Measurements from ENCODE around the gene DMRTC2. TPM values are rescaled to one million over a fixed set of nuclear protein-coding genes. Genes with fewer than 3 reads are reported as not detected.

Gene DMRTC2
- total and polyA plus RNA-seq, 4 donors = 0.03 TPM; not detected in 3

DNA sequence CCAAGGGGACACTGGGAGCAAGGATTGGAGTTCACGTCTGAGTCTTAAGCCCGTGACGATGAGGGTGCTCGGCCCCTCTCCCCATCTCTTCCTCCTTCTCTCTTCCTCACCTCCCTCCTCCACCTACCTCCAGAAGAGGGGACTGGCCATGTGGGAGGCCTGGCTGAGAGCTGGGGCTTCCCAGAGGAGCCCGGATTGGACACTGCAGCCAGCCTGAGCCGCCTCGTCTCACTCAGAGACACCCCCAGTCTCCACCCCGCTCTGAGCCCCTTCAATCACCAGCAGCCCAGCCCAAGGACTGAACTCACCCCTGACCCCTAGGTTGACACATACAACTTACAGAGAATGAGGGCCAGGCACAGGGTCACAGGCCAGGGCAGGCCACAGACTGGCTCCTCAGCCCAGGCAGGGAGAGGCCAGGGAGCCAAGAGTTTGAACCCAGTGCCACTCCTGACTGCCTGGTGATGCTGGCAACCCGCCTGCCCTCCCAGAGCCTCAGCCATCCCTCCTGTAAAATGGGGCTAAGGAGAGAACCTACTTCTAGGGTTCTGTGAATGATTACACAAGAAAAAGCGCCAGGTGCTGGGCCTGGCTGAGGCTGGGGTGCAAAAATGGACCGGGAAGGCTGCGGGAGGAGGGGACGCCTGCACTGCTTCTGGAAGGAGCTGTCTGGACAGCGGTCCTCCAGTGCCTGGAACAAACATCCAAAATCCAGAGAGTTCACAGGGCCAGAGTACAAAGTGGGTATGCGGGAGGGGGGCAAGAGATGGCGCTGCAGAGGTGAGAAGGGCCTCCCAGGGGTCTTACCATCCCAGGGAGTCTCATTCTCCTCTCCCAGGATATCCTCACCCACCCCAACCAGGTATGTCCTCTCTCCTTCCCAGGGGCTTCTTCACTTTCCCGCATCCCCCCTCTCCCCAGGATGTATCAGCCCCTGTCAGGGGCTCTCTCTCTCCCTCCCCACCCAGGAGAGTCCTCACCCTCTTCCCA lies 33.4 kb downstream of the DMRTC2 start:
- H3K4me1 ChIP-seq (ENCODE audit: control insufficient read depth in 5 of 5, insufficient read depth in 5 of 5, low read length in 5 of 5) = peaks cover 0 to 5% (median 0%) of the 10 kb centered on the region in 5 donors
- H3K36me3 ChIP-seq (ENCODE audit: control insufficient read depth in 4 of 4, insufficient read depth in 4 of 4, low read length in 4 of 4) = no peaks in the 10 kb centered on the region
- no peak overlapping the region for H3K4me3 ChIP-seq
- TF ChIP-seq, protein P1, sequence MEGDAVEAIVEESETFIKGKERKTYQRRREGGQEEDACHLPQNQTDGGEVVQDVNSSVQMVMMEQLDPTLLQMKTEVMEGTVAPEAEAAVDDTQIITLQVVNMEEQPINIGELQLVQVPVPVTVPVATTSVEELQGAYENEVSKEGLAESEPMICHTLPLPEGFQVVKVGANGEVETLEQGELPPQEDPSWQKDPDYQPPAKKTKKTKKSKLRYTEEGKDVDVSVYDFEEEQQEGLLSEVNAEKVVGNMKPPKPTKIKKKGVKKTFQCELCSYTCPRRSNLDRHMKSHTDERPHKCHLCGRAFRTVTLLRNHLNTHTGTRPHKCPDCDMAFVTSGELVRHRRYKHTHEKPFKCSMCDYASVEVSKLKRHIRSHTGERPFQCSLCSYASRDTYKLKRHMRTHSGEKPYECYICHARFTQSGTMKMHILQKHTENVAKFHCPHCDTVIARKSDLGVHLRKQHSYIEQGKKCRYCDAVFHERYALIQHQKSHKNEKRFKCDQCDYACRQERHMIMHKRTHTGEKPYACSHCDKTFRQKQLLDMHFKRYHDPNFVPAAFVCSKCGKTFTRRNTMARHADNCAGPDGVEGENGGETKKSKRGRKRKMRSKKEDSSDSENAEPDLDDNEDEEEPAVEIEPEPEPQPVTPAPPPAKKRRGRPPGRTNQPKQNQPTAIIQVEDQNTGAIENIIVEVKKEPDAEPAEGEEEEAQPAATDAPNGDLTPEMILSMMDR (IDR thresholded peaks at IDR 0.05; ENCODE audit: control extremely low read depth, extremely low read depth) = no peak
- no peaks in the 10 kb centered on the region for H3K9me3 ChIP-seq (ENCODE audit: control insufficient read depth in 4 of 4, insufficient read depth in 3 of 4, low read length in 3 of 4)
- DNase-seq = no peak
- WGBS, 2 donors = 61 to 73% methylated on average over 17 of the region's 17 CpGs
- no peak overlapping the region for H3K9ac ChIP-seq (ENCODE audit: insufficient read depth in 1 of 2, low read length in 2 of 2)
- no peak overlapping the region for H3K27ac ChIP-seq (ENCODE audit: low read depth in 1 of 2, low read length in 1 of 2)
- no peak for ATAC-seq (ENCODE audit: insufficient read depth, low FRiP score)
- H3K27me3 ChIP-seq (ENCODE audit: control insufficient read depth in 3 of 3, insufficient read depth in 3 of 3, low read length in 2 of 3) = peaks cover 0 to 3% (median 0%) of the 10 kb centered on the region in 3 donors

DNA sequence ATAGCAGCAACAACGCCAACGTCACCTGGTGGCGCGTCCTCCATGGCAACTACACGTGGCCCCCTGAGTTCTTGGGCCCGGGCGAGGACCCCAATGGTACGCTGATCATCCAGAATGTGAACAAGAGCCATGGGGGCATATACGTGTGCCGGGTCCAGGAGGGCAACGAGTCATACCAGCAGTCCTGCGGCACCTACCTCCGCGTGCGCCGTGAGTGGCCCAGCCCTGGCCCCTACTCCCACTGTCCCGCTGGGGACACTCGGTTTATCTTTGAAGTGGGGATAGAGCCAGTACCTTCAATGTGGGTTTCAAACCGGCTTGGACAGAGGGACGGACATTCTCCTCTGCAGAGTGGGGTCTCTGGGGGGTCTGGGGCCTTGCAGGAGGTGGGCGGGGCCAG lies 34.2 kb downstream of the DMRTC2 start:
- ATAC-seq (ENCODE audit: insufficient read depth, low FRiP score) = no peak
- no peak for DNase-seq
- Histone ChIP-seq H3K4me1 (ENCODE audit: control insufficient read depth in 5 of 5, insufficient read depth in 5 of 5, low read length in 5 of 5) (peaks cover 0 to 11% (median 0%) of the 10 kb centered on the region in 5 donors), H3K27ac (ENCODE audit: low read depth in 1 of 2, low read length in 1 of 2) (no peak overlapping the region), H3K9me3 (ENCODE audit: control insufficient read depth in 4 of 4, insufficient read depth in 3 of 4, low read length in 3 of 4) (no peaks in the 10 kb centered on the region), H3K4me3 (no peak overlapping the region), H3K36me3 (ENCODE audit: control insufficient read depth in 4 of 4, insufficient read depth in 4 of 4, low read length in 4 of 4) (no peaks in the 10 kb centered on the region), H3K27me3 (ENCODE audit: control insufficient read depth in 3 of 3, insufficient read depth in 3 of 3, low read length in 2 of 3) (peaks cover 0 to 3% (median 0%) of the 10 kb centered on the region in 3 donors), H3K9ac (ENCODE audit: insufficient read depth in 1 of 2, low read length in 2 of 2) (no peak overlapping the region)
- 91 to 93% methylated on average over 21 of the region's 21 CpGs for WGBS, 2 donors
- TF ChIP-seq, protein P1 (IDR thresholded peaks at IDR 0.05; ENCODE audit: control extremely low read depth, extremely low read depth) = no peak

DNA sequence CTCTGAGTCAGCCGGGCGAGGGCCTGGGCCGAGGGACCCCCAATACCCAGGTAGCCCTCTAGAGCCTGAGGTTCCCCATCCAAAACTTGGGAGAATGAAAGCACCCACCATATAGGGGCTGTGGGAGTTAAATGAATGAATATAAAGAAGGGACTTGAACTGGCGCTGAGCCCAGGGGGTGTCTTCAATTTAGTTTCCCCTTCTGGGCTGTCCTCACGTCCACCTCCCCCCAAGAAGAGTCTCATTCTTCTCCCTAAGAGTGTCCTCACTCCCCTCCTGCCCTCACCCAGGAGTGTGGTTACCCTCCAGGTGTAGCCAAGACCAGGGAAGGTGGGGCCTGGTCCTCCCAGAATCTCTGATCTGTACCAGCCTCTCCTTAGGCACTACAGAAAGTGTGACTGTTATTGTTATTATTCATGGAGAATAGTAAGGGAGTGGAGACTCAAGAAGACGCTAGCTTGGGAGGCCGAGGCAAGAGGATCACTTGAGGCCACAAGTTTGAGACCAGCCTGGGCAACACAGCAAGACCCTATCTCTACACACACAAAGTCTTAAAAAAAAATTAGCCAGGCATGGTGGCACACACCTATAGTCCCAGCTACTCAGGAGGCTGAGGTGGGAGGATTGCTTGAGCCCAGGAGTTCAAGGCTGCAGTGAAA lies 35.0 kb downstream of the DMRTC2 start:
- H3K36me3 ChIP-seq (ENCODE audit: control insufficient read depth in 4 of 4, insufficient read depth in 4 of 4, low read length in 4 of 4) = no peaks in the 10 kb centered on the region
- TF ChIP-seq, protein P1 (IDR thresholded peaks at IDR 0.05; ENCODE audit: control extremely low read depth, extremely low read depth) = no peak
- ATAC-seq (ENCODE audit: insufficient read depth, low FRiP score) (no peak), DNase-seq (no peak)
- peaks cover 0 to 3% (median 0%) of the 10 kb centered on the region in 3 donors for H3K27me3 ChIP-seq (ENCODE audit: control insufficient read depth in 3 of 3, insufficient read depth in 3 of 3, low read length in 2 of 3)
- no peak overlapping the region for H3K9ac ChIP-seq (ENCODE audit: insufficient read depth in 1 of 2, low read length in 2 of 2)
- peaks cover 0 to 15% (median 1%) of the 10 kb centered on the region in 5 donors for H3K4me1 ChIP-seq (ENCODE audit: control insufficient read depth in 5 of 5, insufficient read depth in 5 of 5, low read length in 5 of 5)
- no peak overlapping the region for H3K27ac ChIP-seq (ENCODE audit: low read depth in 1 of 2, low read length in 1 of 2)
- no peak overlapping the region for H3K4me3 ChIP-seq
- WGBS, 2 donors = 85 to 92% methylated on average over 7 of the region's 7 CpGs
- H3K9me3 ChIP-seq (ENCODE audit: control insufficient read depth in 4 of 4, insufficient read depth in 3 of 4, low read length in 3 of 4) = no peaks in the 10 kb centered on the region
